GM23248 (cell line): ENCODE data around the gene OR6C1.

ENCODE experiments used
- EZH2 ChIP-seq: fragments of 200-600 bp; sonication (generic); IDR thresholded peaks from 2 replicates; pipeline ENCODE4 v1.6.1; 2018; ENCODE audit warnings: antibody characterized with exemption, mild to moderate bottlenecking; ENCODE audit not compliant: insufficient read depth, poor library complexity, severe bottlenecking
- EZH2phosphoT487 ChIP-seq: fragments of 200-600 bp; sonication (generic); IDR thresholded peaks from 2 replicates; pipeline ENCODE4 v1.6.1; 2018; ENCODE audit warnings: antibody characterized with exemption, moderate library complexity, mild to moderate bottlenecking, low read depth; ENCODE audit not compliant: insufficient read depth

- TF ChIP-seq EZH2 (no peak), EZH2phosphoT487 (no peak)
These were observed 6.1 kb downstream of the OR6C1 start for GRCh38 chr12:55320201-55320600.
